GM19438 (cell line): ENCODE measurements around the gene OBSCN.

Experiments used
- ATAC-seq: cut with Tn5 transposase; IDR thresholded peaks from one replicate; pipeline ENCODE4 v1.9.1; 2021; ENCODE audit warnings: low read depth; ENCODE audit not compliant: unreplicated experiment

The OBSCN gene

GRCh38 chr1:228372183-228373003 lies 164.5 kb downstream of the OBSCN start:
- no peak for ATAC-seq

- ATAC-seq = no peak
Measured at GRCh38 chr1:228373004-228373680, 165.3 kb downstream of the OBSCN start.

- no peak for ATAC-seq
Measured at GRCh38 chr1:228373681-228374571, 166.1 kb downstream of the OBSCN start.

- ATAC-seq = no peak
Measured at GRCh38 chr1:228374711-228375577, 167.1 kb downstream of the OBSCN start.

- no peak for ATAC-seq
Measured at GRCh38 chr1:228375578-228376261, 167.9 kb downstream of the OBSCN start.

GRCh38 chr1:228376262-228376628 lies 168.4 kb downstream of the OBSCN start:
- no peak for ATAC-seq

- no peak for ATAC-seq
Measured at GRCh38 chr1:228376651-228377631, 169.1 kb downstream of the OBSCN start.

GRCh38 chr1:228377664-228378089 lies 169.8 kb downstream of the OBSCN start:
- no peak for ATAC-seq

- no peak for ATAC-seq
Measured at GRCh38 chr1:228378090-228378872, 170.4 kb downstream of the OBSCN start.

- no peak for ATAC-seq
Measured at GRCh38 chr1:228378873-228379460, 171.1 kb downstream of the OBSCN start.

- ATAC-seq = no peak
Measured at GRCh38 chr1:228379666-228380065, 171.8 kb downstream of the OBSCN start.

GRCh38 chr1:228381356-228381755 lies 173.5 kb downstream of the OBSCN start:
- ATAC-seq = no peak

- no peak for ATAC-seq
Measured at GRCh38 chr1:228383773-228384172, 175.9 kb downstream of the OBSCN start.

- ATAC-seq = no peak
Measured at GRCh38 chr1:228385232-228385631, 177.4 kb downstream of the OBSCN start.

- no peak for ATAC-seq
Measured at GRCh38 chr1:228387321-228387720, 179.5 kb downstream of the OBSCN start.

GRCh38 chr1:228390649-228391048 lies 182.8 kb downstream of the OBSCN start:
- ATAC-seq = no peak

GRCh38 chr1:228391411-228392020 lies 183.7 kb downstream of the OBSCN start:
- no peak for ATAC-seq
